GM21576 (cell line): ENCODE results near the gene PTMS.
"Not testable (repeated sequence)": the region's sequence is repeated elsewhere in the genome, so short reads cannot be mapped to it uniquely, and the experiment has no call there.

Experiments used
- ATAC-seq: cut with Tn5 transposase; IDR thresholded peaks from one replicate; pipeline ENCODE4 v1.9.1; 2021; ENCODE audit warnings: mild to moderate bottlenecking, moderate library complexity; ENCODE audit not compliant: unreplicated experiment

PTMS gene, protein sequence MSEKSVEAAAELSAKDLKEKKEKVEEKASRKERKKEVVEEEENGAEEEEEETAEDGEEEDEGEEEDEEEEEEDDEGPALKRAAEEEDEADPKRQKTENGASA

DNA sequence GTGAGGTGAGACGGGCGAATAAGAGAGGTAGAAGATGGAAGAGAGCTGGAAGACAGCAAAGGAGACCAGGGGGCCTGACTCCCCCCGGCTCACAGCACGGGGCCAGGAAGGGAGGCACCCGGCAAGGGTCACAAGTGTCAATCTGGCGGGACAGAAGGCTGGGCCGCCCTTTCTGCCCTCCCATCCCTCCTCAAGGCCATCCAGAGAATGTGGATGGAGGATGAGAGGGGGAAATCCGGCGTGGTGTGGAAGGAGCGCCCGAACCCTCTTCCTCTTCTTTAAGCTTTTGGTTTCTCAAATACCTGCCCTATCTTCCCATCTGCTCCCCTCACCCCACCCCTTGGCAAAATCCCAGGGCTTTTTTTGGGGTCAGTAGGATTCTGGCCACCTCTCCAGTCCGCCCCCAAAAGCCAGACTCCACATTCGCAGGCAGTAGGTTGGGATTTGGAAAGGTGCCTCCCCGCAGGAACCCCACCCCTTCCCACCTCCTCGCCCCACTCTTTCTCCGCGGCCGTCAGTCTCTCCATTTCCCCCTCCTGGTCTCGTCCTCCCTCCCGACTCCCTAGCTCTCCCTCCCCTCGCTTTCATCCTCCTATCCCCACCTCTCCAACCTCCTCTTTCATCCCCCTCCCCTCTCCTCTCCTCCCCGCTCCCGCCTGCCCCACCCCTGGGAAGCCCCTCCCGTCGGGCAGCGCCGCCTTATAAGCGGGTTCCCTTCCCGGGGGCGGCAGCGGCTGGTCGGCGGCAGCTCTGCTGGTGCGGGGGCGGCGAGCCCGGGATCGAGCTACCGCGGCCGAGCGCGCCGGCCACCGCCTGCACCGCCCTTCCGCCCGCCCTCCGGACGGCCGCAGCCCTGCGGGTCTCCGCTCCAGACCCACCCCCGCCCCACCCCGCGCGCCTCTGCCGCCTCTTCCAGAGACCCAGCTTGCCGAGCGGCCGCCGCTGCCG is at the start of gene PTMS:
TSS of gene PTMS (plus strand) at position 730 of the 948 bp plus-strand sequence. CDS start 343 bp downstream, outside the sequence.
- peak; percentile 18 for ATAC-seq

DNA sequence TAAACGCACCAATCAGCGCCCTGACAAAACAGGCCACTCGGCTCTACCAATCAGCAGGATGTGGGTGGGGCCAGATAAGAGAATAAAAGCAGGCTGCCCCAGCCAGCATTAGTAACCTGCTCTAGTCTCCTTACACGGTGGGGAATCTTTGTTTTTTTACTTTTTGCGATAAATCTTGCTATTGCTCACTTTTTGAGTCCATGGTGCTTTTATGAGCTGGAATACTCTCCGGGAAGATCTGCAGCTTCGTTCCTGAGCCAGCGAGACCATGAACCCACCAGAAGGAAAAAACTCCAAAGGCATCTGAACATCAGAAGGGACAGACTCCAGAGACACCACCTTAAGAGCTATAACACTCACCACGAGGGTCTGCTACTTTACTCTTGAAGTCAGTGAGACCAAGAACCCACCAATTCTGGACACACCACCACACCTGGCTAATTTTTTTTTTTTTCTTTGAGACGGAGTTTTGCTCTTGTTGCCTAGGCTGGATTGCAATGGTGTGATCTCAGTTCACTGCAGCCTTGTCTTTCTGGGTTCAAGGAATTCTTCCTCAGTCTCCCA is 49.2 kb upstream of the PTMS start:
- no peak for ATAC-seq

DNA sequence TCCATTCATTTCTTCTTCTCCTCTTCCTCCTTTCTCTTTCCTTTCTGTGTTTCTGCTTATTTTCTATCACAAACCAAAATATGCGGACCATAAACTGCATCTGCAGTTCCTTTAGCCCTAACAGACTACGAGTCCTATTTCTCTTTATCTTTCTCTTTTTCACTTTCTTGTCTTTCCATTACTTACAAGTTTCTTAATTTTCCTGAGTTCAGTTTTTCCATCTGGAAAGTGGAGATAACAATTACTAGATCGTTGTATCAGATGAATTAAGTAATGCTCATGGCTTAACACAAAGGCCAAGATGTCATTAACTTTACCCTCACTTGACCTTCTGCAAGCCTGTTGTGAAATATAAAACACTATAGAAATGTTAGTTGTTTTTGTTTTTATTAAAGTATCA is 43.3 kb upstream of the PTMS start:
- no peak for ATAC-seq

DNA sequence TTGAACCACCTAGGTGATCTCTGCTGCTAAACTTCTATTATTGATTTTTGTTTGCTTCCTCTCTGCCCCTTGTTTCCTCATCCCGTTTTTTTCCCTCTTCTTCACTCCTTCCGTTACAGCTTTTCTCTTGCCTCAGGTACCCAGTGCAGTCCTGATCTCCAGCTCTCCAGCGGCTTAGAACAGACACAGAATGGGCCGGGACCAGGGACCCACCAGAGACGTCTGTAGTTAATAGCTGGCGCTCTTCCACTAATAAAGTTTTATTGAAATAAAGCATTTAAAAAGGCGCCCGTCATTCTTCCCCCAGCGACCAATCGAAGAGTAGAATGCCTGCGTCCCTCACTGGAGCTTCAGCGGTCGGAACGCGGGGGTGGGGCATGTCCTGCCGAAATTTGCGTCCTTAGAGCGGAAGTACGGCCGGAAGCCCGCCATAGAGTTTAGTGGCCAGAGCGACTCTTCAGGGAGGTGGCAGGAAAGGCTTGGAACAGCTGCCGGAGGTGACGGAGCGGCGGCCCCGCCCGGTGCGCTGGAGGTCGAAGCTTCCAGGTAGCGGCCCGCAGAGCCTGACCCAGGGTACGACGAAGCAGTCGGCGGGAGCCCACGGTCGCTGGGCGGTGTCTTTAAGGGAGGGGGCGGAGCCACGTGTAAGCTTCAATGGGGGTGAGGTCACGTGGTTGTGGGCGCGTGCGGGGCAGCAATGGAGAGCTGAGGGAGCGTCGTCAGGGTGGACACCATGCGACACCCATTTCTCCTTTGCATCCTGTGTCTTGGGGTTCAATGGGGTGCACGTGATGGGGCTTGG is 42.4 kb upstream of the PTMS start, which contains the start of gene COPS7A:
TSS of gene COPS7A (plus strand) at position 440 of the 802 bp plus-strand sequence. CDS start 611 bp downstream, outside the sequence.
- peak; percentile 85 for ATAC-seq

DNA sequence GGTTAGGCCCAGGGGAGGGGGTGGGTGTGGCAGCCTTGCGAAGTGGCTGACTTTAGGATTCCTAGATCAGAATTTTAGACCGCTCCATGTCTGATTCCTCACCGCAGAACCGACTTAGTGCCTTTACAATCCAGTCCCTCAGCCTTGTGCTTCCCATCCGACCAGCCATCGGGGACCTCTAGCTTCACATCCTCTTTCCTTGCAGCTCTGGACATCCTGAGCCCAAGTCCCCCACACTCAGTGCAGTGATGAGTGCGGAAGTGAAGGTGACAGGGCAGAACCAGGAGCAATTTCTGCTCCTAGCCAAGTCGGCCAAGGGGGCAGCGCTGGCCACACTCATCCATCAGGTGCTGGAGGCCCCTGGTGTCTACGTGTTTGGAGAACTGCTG is 41.8 kb upstream of the PTMS start:
- peak; percentile 28 for ATAC-seq

DNA sequence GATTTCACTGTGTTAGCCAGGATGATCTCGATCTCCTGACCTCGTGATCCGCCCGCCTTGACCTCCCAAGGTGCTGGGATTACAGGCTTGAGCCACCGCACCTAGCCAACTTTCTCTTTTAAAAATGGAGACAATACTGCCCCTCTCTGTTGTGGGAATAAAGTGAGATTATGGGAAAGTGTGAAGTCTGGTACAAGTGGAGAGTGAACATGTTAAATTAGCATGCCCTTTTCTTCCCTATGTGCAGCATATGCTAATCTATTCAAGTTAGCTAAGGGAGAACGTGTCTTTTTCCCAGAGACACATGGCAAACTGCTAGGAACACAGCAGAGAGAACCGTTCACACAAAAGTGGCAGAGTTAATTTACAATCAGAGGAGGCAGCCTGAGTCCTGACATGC is 40.8 kb upstream of the PTMS start:
- ATAC-seq, result no peak

DNA sequence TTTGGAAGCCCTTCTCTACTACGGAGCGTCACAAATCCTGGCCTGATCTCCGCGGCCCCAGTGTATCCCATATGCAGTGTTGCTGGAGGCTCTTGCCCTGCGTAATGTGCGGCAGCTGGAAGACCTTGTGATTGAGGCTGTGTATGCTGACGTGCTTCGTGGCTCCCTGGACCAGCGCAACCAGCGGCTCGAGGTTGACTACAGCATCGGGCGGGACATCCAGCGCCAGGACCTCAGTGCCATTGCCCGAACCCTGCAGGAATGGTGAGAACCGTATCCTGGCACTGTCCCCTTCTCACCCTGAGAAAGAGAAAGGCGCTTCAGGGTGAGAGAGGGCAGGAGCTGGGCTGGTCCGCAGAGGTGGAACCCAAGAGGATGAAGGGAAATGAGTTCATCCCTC is 37.0 kb upstream of the PTMS start:
- ATAC-seq, result no peak

DNA sequence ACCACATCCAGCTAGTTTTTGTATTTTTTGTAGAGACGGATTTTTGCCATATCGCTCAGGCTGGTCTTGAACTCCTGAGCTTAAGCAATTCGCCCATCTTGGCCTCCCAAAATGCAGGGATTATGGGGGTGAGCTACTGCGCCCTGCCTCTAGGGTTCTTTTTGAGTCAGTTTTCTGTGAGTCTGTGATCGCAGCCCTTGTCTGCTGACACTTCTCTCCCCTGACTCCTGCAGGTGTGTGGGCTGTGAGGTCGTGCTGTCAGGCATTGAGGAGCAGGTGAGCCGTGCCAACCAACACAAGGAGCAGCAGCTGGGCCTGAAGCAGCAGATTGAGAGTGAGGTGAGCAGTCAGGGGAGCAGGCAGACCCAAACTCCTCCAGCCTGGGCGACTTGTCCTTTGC is 36.0 kb upstream of the PTMS start:
- ATAC-seq, result no peak

DNA sequence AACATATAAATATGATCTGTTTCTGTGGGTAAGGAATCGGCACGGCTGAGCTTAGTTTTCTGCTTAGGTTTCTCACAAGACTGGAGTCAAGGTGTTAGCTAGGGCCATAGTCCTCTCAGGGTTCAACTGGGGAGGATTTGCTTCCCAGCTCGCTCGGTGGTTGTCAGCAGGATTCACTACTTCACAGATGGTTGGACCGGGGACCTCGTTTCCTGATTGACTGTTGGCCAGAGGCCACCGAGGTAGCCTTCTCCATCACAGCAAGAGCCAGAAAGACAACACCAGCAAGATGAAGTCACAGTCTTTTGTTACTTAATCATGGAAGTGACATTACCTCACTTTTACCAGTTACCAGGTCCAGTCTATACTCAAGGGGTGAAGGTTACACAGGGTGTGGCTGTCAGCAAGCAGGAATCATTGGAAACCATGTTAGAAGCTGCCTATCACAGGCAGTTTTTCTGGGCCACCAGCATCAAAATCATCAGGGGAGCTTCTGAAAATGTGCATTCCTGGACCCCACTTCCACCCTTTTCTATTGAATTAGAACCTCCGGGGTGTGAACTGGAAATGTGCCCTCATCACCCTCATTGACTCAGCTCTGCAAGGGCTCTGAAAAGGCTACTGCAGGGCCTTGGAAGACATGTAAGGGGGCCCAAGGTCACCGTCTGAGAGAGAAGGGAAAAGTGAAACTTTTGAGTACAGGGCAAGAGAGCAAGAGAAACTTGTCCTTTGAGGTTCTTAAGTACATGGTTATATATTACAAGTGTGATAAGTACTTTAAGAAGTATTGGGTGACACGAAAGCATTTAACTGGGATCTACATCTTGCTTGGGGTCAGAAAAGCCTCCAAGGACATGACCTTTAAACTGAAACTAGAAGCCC is 31.4 kb upstream of the PTMS start:
- no peak for ATAC-seq

DNA sequence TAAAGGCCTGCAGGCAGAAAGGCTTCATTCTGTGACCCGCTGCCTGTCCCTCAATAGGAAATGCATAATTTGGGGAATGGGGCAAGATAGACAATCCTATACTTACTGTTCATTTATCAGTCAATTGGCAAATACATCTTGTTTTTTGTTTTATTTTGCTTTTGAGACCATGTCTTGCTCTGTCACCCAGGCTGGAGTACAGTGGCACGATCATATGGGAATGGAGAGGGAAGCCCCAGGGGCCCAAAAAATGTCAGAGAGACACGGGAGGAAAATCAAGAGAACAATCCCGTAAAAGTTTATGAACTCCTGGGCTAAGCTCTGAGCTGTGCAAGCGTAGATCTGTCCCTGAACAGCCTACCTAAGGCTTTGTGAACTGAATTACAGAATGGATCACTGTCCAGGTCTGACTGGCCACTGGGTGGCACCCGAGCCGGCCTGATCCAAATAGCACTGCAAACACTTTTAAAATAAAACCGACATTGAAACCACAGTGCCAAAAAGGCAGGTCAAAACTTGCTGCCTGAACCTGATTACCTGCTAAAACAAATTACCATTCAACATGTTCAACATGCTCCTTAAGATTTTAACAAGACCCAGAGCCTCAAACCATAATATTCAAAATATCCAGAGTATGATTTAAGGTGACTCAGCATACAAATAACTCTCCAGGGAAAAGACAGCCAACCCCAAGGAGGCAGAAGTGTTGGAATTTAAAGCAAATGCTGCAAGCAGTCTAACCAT is 30.5 kb upstream of the PTMS start:
- no peak for ATAC-seq

DNA sequence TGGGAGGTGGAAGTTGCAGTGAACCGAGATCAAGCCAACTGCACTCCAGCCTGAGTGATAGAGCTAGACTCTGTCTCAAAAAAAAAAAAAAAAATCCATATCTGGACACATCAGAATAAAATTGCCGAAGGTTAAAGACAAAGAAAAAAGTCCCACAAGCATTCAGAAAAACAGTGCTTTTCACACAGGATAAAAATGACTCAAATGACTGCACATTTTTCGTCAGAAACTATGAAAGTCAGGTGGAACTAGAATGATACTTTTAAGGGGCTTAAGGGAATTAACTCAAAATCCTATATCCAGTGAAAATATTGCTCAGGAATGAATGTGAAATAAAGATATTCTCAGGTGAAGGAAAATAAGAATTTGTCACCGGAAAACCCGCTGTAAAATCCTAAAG is 29.4 kb upstream of the PTMS start:
- ATAC-seq, result no peak

DNA sequence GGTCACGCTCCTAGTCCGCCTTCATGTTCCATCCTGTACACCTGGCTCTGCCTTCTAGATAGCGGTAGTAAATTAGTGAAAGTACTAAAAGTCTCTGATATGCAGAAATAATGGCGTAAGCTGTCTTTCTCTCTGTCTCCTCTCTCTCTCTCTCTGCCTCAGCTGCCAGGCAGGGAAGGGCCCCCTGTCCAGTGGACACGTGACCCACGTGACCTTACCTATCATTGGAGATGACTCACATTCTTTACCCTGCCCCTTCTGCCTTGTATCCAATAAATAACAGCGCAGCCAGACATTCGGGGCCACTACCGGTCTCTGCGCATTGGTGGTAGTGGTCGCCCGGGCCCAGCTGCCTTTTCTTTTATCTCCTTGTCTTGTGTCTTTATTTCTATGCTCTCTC is 24.1 kb upstream of the PTMS start:
- ATAC-seq, result not testable (repeated sequence)

DNA sequence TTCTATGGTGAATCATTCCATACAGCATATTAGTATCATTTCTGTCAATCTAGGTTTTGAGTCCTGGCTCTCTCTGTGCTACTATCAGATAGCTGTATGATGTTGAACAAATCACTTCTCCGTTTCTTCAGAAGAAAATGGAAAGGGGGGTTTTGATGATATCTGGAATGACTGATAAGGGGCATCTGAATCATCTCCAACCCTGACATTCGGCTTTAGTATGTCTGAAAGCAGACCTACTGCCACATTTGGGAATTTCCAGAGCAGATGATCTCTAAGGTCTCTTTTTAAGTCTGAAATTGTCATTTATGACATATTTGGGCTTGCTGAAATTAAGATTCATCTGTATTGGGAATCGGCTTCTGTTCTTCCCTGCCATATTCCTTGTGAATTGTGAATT is 23.3 kb upstream of the PTMS start:
- no peak for ATAC-seq

DNA sequence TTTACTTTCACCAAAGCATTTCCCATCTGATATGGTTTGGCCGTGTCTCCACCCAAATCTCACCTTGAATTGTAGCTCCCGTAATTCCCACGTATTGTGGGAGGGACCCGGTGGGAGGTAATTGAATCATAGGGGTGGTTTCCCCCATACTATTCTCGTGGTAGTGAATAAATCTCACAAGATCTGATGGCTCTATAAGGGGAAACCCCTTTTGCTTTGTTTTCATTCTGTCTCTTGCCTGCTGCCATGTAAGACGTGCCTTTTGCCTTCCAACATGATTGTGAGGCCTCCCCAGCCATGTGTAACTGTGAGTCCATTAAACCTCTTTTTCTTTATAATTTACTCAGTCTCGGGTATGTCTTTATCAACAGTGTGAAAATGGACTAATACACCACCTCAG is 22.9 kb upstream of the PTMS start:
- ATAC-seq, result not testable (repeated sequence)

DNA sequence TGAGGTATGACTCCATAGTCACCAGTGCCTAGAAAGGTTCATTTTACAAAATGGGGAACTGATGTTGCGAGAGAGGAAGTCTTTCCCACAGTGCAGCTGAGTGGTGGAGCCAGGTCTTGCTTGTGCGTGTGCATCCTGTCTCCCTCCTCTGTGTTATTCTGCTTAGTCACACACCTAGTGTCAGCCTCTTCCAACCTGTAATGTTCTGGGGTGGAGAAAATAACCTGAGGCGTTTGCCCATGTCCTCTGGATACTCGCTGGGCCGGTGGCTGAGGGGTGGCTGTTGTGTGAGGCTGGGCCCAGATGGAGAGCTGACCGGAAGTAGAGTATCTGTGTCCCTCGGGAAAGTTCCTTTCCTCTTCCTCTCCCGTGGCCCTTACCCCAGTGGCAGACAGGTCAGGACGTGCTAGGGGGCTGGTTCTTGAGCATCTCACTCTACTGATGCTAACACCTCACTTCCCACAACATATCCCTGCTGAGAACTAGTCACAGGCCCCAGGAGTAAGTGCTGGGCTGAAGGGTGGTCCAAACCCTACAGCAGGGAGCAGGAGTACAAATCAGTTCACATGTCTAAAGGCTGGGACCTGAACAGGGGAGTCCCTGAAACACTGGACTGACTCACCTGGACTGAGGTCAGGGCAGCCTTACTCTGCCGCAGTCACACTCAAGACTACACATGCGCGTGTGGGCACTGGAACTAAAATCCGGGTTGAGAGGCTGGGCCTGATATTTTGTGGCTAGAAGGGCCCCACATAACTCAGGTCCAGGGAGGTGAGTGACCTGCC is 20.2 kb upstream of the PTMS start:
- no peak for ATAC-seq

DNA sequence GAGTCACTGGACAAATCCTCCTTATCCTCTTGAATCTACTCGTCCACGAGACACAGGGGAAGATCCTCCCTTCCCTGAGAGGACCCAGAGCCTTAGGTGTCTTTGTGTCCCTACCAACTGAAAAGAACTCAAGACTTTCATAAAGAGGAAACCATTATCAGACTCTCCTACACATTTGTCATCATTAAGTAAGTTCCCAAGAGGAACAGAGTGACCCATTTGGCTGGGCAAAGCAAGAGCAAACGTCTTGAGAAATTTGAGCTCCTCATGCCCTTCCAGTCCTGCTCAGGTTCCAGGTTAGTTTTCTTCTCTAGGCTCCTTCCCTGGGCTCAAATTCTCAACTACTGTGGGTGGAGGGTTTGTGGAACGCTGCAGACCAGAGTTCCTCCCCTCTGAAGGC is 18.9 kb upstream of the PTMS start:
- no peak for ATAC-seq

DNA sequence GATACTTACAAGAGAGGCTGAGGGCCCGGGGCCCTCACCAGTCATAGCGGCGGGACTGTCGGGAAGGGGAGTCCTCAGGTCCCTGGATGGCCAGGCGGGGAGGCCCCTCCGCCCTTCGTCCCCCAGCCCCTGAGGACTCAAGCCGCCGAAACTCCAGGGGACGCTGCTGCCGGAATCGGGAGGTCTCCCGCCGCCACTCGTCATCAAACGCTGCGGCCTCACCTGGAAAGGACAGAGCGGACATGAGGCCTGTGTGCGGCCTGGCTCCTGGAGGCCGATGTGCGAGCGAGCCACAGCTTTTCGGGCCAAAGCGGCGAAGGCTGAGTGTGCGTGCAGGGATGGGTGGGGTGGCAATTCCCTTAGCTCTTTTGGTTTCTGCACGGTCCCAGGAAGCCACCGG is 17.4 kb upstream of the PTMS start:
- no peak for ATAC-seq

DNA sequence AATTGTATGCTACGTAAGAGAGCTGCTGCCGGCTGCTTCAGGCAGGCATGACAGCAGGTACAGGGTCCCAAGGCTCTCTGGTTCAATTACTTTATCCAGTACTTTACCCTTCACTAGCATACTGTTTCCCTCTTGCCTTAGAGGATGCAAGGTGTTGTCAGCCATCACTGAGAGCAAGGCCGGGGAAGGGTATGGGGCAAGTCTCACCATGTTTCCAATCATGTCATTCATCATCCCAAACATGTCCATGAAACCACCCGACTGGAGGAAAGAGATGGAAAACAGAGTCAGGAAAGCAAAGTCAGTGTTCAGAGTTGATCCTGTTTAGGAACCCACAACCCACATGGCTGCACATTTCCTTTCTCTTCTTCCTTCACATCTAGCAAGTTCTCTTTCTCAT is 15.7 kb upstream of the PTMS start:
- ATAC-seq, result no peak

DNA sequence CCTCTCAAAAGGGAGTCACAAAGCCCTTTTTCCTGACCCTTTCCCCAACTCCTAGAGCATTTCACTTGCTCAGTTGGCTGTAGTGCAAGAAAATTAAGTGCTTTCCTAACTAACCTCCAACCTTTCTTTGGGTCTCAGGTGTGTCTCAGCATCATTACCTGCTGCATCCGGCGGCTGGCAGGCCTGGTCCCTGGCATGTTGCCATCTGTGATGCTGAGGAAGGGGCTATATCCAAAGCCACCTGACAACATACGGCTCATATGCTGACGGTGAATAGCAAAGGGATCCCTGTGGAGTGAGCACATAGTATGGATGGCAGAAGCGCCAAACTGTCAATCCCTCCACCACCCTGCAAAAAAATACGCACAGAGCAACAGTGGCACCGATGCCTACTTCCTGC is 14.4 kb upstream of the PTMS start:
- no peak for ATAC-seq
